ENCODE measurements around the gene NR5A1. TPM values are rescaled to one million over a fixed set of nuclear protein-coding genes. Genes with fewer than 3 reads are reported as not detected.

The NR5A1 gene
- total RNA-seq, 1 donor from 2014 or later: not detected

DNA sequence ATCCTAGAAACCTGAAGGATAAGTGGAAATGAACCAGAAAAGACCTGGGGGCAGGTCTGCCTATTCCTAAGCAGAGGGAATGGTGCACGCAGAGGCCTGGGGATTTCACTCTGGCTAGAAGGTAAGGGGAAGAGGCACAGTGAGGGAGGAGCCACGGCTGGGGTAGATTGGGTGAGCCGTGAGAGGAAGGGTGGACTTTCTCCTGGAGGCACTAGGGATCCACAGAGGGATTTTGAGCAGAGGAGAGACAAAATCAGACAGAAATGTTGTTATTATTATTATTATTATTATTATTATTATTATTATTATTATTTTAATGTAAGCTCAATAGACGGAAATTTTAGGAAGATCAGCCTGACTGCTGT is 59.9 kb downstream of the NR5A1 start:
- intact Hi-C loops (cut with DNase I): no loop called here
- no peak for DNase-seq

DNA sequence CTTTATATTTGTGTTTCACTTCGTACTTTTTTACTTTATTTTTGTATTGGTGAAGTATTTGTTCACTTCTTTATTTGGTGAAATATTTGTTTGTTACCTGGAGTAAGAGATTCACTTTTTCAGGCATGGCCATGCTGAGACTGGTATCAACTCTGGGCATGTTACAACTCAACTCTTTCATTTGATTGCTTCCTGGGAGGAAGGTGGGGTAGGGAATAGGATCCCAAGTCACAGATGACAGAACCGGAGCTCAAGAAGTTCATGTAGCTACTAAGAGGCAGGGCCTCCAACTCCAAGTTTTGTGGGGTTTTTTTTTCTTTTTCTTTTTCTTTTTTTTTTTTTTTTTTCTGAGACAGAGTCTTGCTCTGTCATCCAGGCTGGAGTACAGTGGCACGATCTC is 63.0 kb downstream of the NR5A1 start:
- H3K27ac ChIP-seq: no peak overlapping the region
- intact Hi-C loops (cut with DNase I): no loop called here
- DNase-seq: no peak
- no peaks in the 10 kb centered on the region for H3K9me3 ChIP-seq
- no peak for ATAC-seq
- H3K27me3 ChIP-seq: peaks cover 5% of the 10 kb centered on the region
- no peaks in the 10 kb centered on the region for H3K36me3 ChIP-seq
- no peaks in the 10 kb centered on the region for H3K4me1 ChIP-seq
- H3K4me3 ChIP-seq: no peak overlapping the region
- TF ChIP-seq, protein P1, sequence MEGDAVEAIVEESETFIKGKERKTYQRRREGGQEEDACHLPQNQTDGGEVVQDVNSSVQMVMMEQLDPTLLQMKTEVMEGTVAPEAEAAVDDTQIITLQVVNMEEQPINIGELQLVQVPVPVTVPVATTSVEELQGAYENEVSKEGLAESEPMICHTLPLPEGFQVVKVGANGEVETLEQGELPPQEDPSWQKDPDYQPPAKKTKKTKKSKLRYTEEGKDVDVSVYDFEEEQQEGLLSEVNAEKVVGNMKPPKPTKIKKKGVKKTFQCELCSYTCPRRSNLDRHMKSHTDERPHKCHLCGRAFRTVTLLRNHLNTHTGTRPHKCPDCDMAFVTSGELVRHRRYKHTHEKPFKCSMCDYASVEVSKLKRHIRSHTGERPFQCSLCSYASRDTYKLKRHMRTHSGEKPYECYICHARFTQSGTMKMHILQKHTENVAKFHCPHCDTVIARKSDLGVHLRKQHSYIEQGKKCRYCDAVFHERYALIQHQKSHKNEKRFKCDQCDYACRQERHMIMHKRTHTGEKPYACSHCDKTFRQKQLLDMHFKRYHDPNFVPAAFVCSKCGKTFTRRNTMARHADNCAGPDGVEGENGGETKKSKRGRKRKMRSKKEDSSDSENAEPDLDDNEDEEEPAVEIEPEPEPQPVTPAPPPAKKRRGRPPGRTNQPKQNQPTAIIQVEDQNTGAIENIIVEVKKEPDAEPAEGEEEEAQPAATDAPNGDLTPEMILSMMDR (IDR thresholded peaks at IDR 0.05): no peak

More for the DNA sequence above, 59.9 kb downstream of the NR5A1 start:
- no peaks in the 10 kb centered on the region for H3K36me3 ChIP-seq
- no peak overlapping the region for H3K4me3 ChIP-seq
- no peaks in the 10 kb centered on the region for H3K9me3 ChIP-seq
- no peaks in the 10 kb centered on the region for H3K4me1 ChIP-seq
- no peak overlapping the region for H3K27ac ChIP-seq
- peaks cover 33% of the 10 kb centered on the region for H3K27me3 ChIP-seq
- TF ChIP-seq, protein P1 (IDR thresholded peaks at IDR 0.05): no peak
- ATAC-seq: no peak

GRCh38 chr9:124443625-124444024 is 63.6 kb downstream of the NR5A1 start:
- ATAC-seq (no peak), DNase-seq (no peak)
- Histone ChIP-seq H3K4me3 (no peak overlapping the region), H3K4me1 (no peaks in the 10 kb centered on the region), H3K27ac (no peak overlapping the region), H3K27me3 (peaks cover 5% of the 10 kb centered on the region), H3K9me3 (no peaks in the 10 kb centered on the region), H3K36me3 (no peaks in the 10 kb centered on the region)
- intact Hi-C loops (cut with DNase I): no loop called here
- TF ChIP-seq, protein P1 (IDR thresholded peaks at IDR 0.05): no peak

DNA sequence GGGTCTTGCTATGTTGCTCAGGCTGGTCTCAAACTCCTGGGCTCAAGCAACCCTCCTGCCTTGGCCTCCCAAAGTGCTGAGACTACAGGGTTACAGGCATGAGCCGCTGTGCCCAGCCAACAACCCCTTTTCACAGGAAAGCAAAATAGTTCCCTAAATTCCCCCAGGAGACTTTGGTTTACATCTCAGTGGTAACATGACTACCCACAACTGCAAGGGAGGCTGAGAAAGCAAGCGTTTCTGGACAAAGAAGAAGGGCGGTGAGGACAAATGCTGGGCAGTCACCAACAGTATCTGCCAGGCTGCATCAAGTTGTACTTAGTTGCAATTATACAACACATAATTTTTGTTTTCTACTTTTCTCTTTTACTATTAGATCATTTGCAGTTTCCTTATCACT is 64.4 kb downstream of the NR5A1 start:
- H3K9me3 ChIP-seq: no peaks in the 10 kb centered on the region
- H3K4me3 ChIP-seq: no peak overlapping the region
- intact Hi-C loops (cut with DNase I): no loop called here
- ATAC-seq (no peak), DNase-seq (no peak)
- peaks cover 5% of the 10 kb centered on the region for H3K27me3 ChIP-seq
- H3K27ac ChIP-seq: no peak overlapping the region
- H3K4me1 ChIP-seq: no peaks in the 10 kb centered on the region
- TF ChIP-seq, protein P1 (IDR thresholded peaks at IDR 0.05): no peak
- no peaks in the 10 kb centered on the region for H3K36me3 ChIP-seq

- no peaks in the 10 kb centered on the region for H3K9me3 ChIP-seq
- ATAC-seq: no peak
- peaks cover 4% of the 10 kb centered on the region for H3K27me3 ChIP-seq
- TF ChIP-seq, protein P1 (IDR thresholded peaks at IDR 0.05): no peak
- intact Hi-C loops (cut with DNase I): no loop called here
- H3K27ac ChIP-seq: no peak overlapping the region
- H3K36me3 ChIP-seq: no peaks in the 10 kb centered on the region
- no peaks in the 10 kb centered on the region for H3K4me1 ChIP-seq
- no peak overlapping the region for H3K4me3 ChIP-seq
- DNase-seq: no peak
Observed at GRCh38 chr9:124442379-124442778, 64.8 kb downstream of the NR5A1 start.

DNA sequence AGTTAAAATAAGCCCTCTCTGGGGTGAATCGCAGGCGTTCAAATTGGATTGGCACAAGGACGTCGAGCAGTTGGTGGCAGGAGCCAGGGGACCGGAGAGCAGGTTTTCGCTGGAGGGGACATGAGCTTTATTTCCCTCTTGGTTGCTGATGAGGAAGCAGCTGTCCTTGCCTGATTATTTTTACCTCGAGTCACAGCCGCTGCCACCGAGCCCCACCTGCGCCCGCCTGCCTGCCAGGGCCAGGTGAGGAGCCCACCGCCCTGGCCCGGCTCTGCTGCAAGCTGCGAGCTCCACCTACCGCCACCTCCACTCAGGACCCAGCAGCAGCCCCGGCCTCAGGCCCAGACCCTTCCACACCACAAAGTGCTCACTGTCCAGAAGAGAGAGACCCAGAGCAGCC is 65.9 kb downstream of the NR5A1 start:
- Histone ChIP-seq H3K4me3 (no peak overlapping the region), H3K36me3 (no peaks in the 10 kb centered on the region), H3K27ac (no peak overlapping the region), H3K9me3 (no peaks in the 10 kb centered on the region), H3K27me3 (no peaks in the 10 kb centered on the region), H3K4me1 (no peaks in the 10 kb centered on the region)
- ATAC-seq (no peak), DNase-seq (no peak)
- TF ChIP-seq, protein P1 (IDR thresholded peaks at IDR 0.05): no peak
- intact Hi-C loops (cut with DNase I): no loop called here
